SK-N-SH (cell line): ENCODE data around the gene OR6T1. TPM values are rescaled to one million over a fixed set of nuclear protein-coding genes. Genes with fewer than 3 reads are reported as not detected.

ENCODE experiments used
- CTCF ChIA-PET: fragments of 300-600, 350-600 bp; formaldehyde crosslinking; extraction: SDS; loops from one replicate; lab custom pipeline; 2021; lab: Yijun Ruan, JAX
- POLR2A ChIA-PET: fragments of 350-600 bp; sonication (Branson Sonifier 250); formaldehyde crosslinking; extraction: SDS; loops from one replicate; lab custom pipeline; 2020; ENCODE audit warnings: antibody characterized with exemption, inconsistent platforms; lab: Yijun Ruan, JAX
- DNase-seq: peaks from one replicate; pipeline ENCODE4 v3.0.0; 2012
- H2AFZ ChIP-seq: fragments of 200-600 bp; sonication (generic); 2 replicates; pipeline ENCODE4 v1.8.1; 2016; ENCODE audit warnings: antibody characterized with exemption, mild to moderate bottlenecking, low read depth
- H3F3A ChIP-seq: fragments of 200-600 bp; sonication (generic); replicated peaks from 2 replicates; pipeline ENCODE3; 2016; ENCODE audit warnings: antibody characterized with exemption, mild to moderate bottlenecking; ENCODE audit not compliant: insufficient read depth
- H3K27ac ChIP-seq, 2 experiments: fragments of 200-500 bp in 1 of 2; fragments of 200-600 bp in 1 of 2; sonication (Bioruptor generic) in 1 of 2; sonication (generic), shearing (Covaris generic) in 1 of 2; 2 replicates each; pipeline versions ENCODE4 v1.5.1 to v1.6.1; 2014 to 2016; ENCODE audit warnings: low read depth in 2 of 2, inconsistent platforms in 1 of 2, low read length in 1 of 2, mild to moderate bottlenecking in 1 of 2, mixed read lengths in 1 of 2
- H3K27me3 ChIP-seq: fragments of 200-600 bp; sonication (generic), shearing (Covaris generic); 2 replicates; pipeline ENCODE4 v1.6.1; 2016; ENCODE audit warnings: mixed run types; ENCODE audit not compliant: insufficient read depth
- H3K36me3 ChIP-seq, 2 experiments: fragments of 200-500 bp in 1 of 2; fragments of 200-600 bp in 1 of 2; sonication (Bioruptor generic) in 1 of 2; sonication (generic) in 1 of 2; replicated peaks in 1 of 2; 2 replicates each; pipeline versions ENCODE3 to v1.5.1; 2014 to 2016; ENCODE audit warnings: low read length in 1 of 2, mild to moderate bottlenecking in 1 of 2; ENCODE audit not compliant: insufficient read depth in 2 of 2, control insufficient read depth in 1 of 2
- H3K4me1 ChIP-seq, 2 experiments: fragments of 200-500 bp in 1 of 2; fragments of 200-600 bp in 1 of 2; sonication (Bioruptor generic) in 1 of 2; sonication (generic), shearing (Covaris generic) in 1 of 2; 2 replicates each; pipeline versions ENCODE4 v1.5.1 to v1.6.1; 2014 to 2016; ENCODE audit warnings: low read depth in 1 of 2, low read length in 1 of 2, mixed run types in 1 of 2; ENCODE audit not compliant: insufficient read depth in 2 of 2, control insufficient read depth in 1 of 2
- H3K4me2 ChIP-seq: fragments of 200-600 bp; sonication (generic), shearing (Covaris generic); 2 replicates; pipeline ENCODE4 v1.6.1; 2017; ENCODE audit warnings: mixed run types
- H3K4me3 ChIP-seq, 2 experiments: fragments of 200-500 bp in 1 of 2; fragments of 200-600 bp in 1 of 2; sonication (Bioruptor generic) in 1 of 2; sonication (generic), shearing (Covaris generic) in 1 of 2; 2 replicates each; pipeline versions ENCODE4 v1.5.1 to v1.8.1; 2014 to 2016; ENCODE audit warnings: low read depth in 2 of 2, inconsistent platforms in 1 of 2, low read length in 1 of 2, mild to moderate bottlenecking in 1 of 2, mixed read lengths in 1 of 2, moderate library complexity in 1 of 2
- H3K79me2 ChIP-seq: fragments of 200-600 bp; sonication (generic); 2 replicates; pipeline ENCODE4 v1.8.1; 2017; ENCODE audit warnings: mild to moderate bottlenecking; ENCODE audit not compliant: insufficient read depth
- H3K9ac ChIP-seq: fragments of 200-600 bp; sonication (generic); 2 replicates; pipeline ENCODE4 v1.6.1; 2017; ENCODE audit warnings: mixed run types
- H3K9me2 ChIP-seq: fragments of 200-600 bp; sonication (generic); 2 replicates; pipeline ENCODE4 v1.6.1; 2017; ENCODE audit warnings: mixed run types
- H3K9me3 ChIP-seq: fragments of 200-600 bp; sonication (generic); 2 replicates; pipeline ENCODE4 v1.6.1; 2017; ENCODE audit warnings: mixed run types, mild to moderate bottlenecking, moderate library complexity
- H4K20me1 ChIP-seq: fragments of 200-600 bp; sonication (generic); 2 replicates; pipeline ENCODE4 v1.6.1; 2017; ENCODE audit warnings: mild to moderate bottlenecking, mixed run types; ENCODE audit not compliant: insufficient read depth
- CHD2 ChIP-seq: fragments of 150-350 bp; IDR thresholded peaks from 2 replicates; pipeline ENCODE4 v1.6.1; 2018; ENCODE audit warnings: low read length; ENCODE audit not compliant: partially characterized antibody
- EP300 ChIP-seq, 2 experiments: IDR thresholded peaks; 2 replicates each; pipeline versions ENCODE4 v1.4.0 to v1.6.1; 2012; ENCODE audit warnings: borderline replicate concordance in 1 of 2, low read depth in 1 of 2, low read length in 1 of 2
- FOSL2 ChIP-seq: IDR thresholded peaks from 2 replicates; pipeline ENCODE4 v1.4.0; 2012; ENCODE audit warnings: low read depth, mild to moderate bottlenecking, moderate library complexity, borderline replicate concordance
- GABPA ChIP-seq: IDR thresholded peaks from 2 replicates; pipeline ENCODE4 v1.4.0; 2012; ENCODE audit warnings: low read depth, mild to moderate bottlenecking
- GATA2 ChIP-seq: sonication (generic); formaldehyde crosslinking; IDR thresholded peaks from 2 replicates; pipeline ENCODE4 v1.5.0; 2020; ENCODE audit warnings: mild to moderate bottlenecking, missing genetic modification reagents
- JUND ChIP-seq: IDR thresholded peaks from 2 replicates; pipeline ENCODE4 v1.4.0; 2012
- NFIC ChIP-seq: IDR thresholded peaks from 2 replicates; pipeline ENCODE4 v1.4.0; 2012; ENCODE audit warnings: borderline replicate concordance
- NRF1 ChIP-seq: IDR thresholded peaks from 2 replicates; pipeline ENCODE4 v1.6.1; 2012; ENCODE audit warnings: low read depth, mild to moderate bottlenecking, low read length
- RAD21 ChIP-seq: IDR thresholded peaks from 2 replicates; pipeline ENCODE4 v1.6.1; 2012; ENCODE audit warnings: mild to moderate bottlenecking, low read length
- RCOR1 ChIP-seq: fragments of 150-350 bp; IDR thresholded peaks from 2 replicates; pipeline ENCODE4 v1.6.1; 2017; ENCODE audit warnings: antibody characterized with exemption, low read length
- RFX5 ChIP-seq: IDR thresholded peaks from 2 replicates; pipeline ENCODE4 v1.6.1; 2012; ENCODE audit warnings: mild to moderate bottlenecking, improper control_type of control experiment, low read length
- RXRA ChIP-seq: IDR thresholded peaks from 2 replicates; pipeline ENCODE4 v1.4.0; 2012; ENCODE audit warnings: low read depth, mild to moderate bottlenecking, borderline replicate concordance
- SIN3A ChIP-seq: IDR thresholded peaks from 2 replicates; pipeline ENCODE4 v1.6.1; 2012; ENCODE audit warnings: low read depth, mild to moderate bottlenecking, low read length, moderate library complexity, borderline replicate concordance
- TAF1 ChIP-seq: IDR thresholded peaks from 2 replicates; pipeline ENCODE4 v1.6.1; 2012; ENCODE audit warnings: low read depth, mild to moderate bottlenecking, low read length, moderate library complexity, borderline replicate concordance
- TCF12 ChIP-seq: IDR thresholded peaks from 2 replicates; pipeline ENCODE4 v1.4.0; 2012
- TEAD4 ChIP-seq: IDR thresholded peaks from 2 replicates; pipeline ENCODE4 v1.4.0; 2012; ENCODE audit warnings: mild to moderate bottlenecking, borderline replicate concordance; ENCODE audit not compliant: insufficient read depth
- YY1 ChIP-seq: IDR thresholded peaks from 2 replicates; pipeline ENCODE4 v1.4.0; 2012; ENCODE audit warnings: low read depth, mild to moderate bottlenecking
- WGBS: methylation state at CpG from one replicate; pipeline ENCODE4 v1.1.6; 2017; ENCODE audit warnings: low lambda C conversion rate; 5-methylcytosine and 5-hydroxymethylcytosine counted together
- polyA plus RNA-seq, 3 experiments: library from polyadenylated mRNA; depleted of rRNA; stranded (reverse); fragments of >200 nt; gene quantifications; 2 replicates each; pipeline ENCODE4 v1.2.3, GENCODE V29; 2012
- TF ChIP-seq, protein P1 (sequence below): IDR thresholded peaks from 2 replicates; pipeline ENCODE4; 2012
- TF ChIP-seq, protein P2 (sequence below): fragments of 150-350 bp; IDR thresholded peaks from 2 replicates; pipeline ENCODE4 v1.6.1; 2016; ENCODE audit warnings: mild to moderate bottlenecking, low read depth, low read length
- TF ChIP-seq, protein P3 (sequence below): IDR thresholded peaks from 2 replicates; pipeline ENCODE4 v1.4.0; 2012; ENCODE audit warnings: low read depth
- TF ChIP-seq, protein P4 (sequence below): IDR thresholded peaks from 2 replicates; pipeline ENCODE4 v1.4.0; 2012; ENCODE audit warnings: low read depth, borderline replicate concordance

OR6T1 gene
- polyA plus RNA-seq, 1 of the 3 experiments (the other 2 are of a cell fraction): not detected

DNA sequence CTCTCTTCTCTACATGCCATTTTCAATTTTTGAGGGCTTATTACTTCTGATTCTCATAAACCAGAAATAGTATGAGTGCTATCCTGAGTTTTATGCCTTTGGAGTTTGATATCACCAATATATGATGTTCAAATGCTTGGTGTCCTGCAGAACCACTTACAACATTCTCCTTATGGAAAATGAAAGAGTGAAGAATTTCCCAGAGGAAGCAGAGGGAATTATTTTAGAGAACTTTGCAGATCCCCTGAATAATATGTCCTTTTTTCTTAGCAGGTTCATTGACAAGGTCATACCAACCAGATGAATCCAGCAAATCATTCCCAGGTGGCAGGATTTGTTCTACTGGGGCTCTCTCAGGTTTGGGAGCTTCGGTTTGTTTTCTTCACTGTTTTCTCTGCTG, 4.3 kb downstream of the OR6T1 start, which contains the start of gene OR4D5:
Gene OR4D5 (plus strand): TSS at position 301 of the 400 bp plus-strand sequence. CDS start 0 bp downstream, at position 301.
- Histone ChIP-seq H3F3A (no peaks in the 10 kb centered on the region), H3K4me3 (no peak within 1 kb of the TSS), H3K9me3 (no peaks in the 10 kb centered on the region), H3K4me2 (no peak within 1 kb of the TSS), H3K27ac (no peak within 1 kb of the TSS), H3K9ac (no peak within 1 kb of the TSS), H3K79me2 (no peaks in the 10 kb centered on the region), H4K20me1 (no peaks in the 10 kb centered on the region), H3K4me1 (no peaks in the 10 kb centered on the region), H3K9me2 (no peaks in the 10 kb centered on the region), H2AFZ (no peak within 1 kb of the TSS), H3K27me3 (no peaks in the 10 kb centered on the region; the same call in 1 of the 2 replicates), H3K36me3 (no peaks in the 10 kb centered on the region)
- no peak for TF ChIP-seq TCF12
- TF ChIP-seq EP300 (IDR thresholded peaks at IDR 0.05; ENCODE audit: borderline replicate concordance in 1 of 2, low read depth in 1 of 2, low read length in 1 of 2): no peak
- TF ChIP-seq RCOR1: no peak
- TF ChIP-seq TEAD4: no peak
- TF ChIP-seq RFX5: no peak
- TF ChIP-seq, protein P1, sequence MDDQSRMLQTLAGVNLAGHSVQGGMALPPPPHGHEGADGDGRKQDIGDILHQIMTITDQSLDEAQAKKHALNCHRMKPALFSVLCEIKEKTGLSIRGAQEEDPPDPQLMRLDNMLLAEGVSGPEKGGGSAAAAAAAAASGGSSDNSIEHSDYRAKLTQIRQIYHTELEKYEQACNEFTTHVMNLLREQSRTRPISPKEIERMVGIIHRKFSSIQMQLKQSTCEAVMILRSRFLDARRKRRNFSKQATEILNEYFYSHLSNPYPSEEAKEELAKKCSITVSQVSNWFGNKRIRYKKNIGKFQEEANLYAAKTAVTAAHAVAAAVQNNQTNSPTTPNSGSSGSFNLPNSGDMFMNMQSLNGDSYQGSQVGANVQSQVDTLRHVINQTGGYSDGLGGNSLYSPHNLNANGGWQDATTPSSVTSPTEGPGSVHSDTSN: no peak
- no peak for TF ChIP-seq JUND
- TF ChIP-seq, protein P2, sequence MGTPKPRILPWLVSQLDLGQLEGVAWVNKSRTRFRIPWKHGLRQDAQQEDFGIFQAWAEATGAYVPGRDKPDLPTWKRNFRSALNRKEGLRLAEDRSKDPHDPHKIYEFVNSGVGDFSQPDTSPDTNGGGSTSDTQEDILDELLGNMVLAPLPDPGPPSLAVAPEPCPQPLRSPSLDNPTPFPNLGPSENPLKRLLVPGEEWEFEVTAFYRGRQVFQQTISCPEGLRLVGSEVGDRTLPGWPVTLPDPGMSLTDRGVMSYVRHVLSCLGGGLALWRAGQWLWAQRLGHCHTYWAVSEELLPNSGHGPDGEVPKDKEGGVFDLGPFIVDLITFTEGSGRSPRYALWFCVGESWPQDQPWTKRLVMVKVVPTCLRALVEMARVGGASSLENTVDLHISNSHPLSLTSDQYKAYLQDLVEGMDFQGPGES: no peak
- TF ChIP-seq YY1: no peak
- no peak for TF ChIP-seq RXRA
- TF ChIP-seq GATA2 (CRISPR knock-in tag): no peak
- no peak for TF ChIP-seq CHD2
- no peak for TF ChIP-seq FOSL2
- no peak for TF ChIP-seq GABPA
- TF ChIP-seq NRF1: no peak
- no peak for TF ChIP-seq SIN3A
- WGBS: 5% methylated on average over 1 of the region's 1 CpG
- ChIA-PET CTCF (no interaction called here), POLR2A (no interaction called here)
- no peak for DNase-seq

DNA sequence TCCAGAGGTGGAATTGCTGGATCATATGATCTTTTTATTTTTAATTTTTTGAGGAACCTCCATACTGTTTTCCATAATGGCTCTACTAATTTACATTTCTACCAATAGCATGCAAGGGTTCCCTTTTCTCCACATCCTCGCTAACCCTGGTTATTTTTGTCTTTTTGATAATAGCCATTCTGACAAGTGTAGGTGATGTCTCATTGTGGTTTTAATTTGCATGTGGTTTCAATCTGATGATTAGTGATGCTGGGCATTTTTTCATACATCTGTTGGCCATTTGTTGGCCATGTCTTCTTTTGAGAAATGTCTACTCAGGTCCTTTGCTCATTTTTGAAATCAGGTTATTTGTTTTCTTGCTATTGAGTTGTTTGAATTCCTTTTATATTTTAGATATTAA, 19.6 kb downstream of the OR6T1 start:
- 0% methylated on average over 1 of the region's 1 CpG for whole genome bisulfite sequencing
- DNase-seq: no peak
- Histone ChIP-seq H3K27ac (no peak overlapping the region), H3K9me2 (no peaks in the 10 kb centered on the region), H3K27me3 (no peaks in the 10 kb centered on the region), H2AFZ (no peak overlapping the region), H3K4me1 (no peaks in the 10 kb centered on the region), H4K20me1 (no peaks in the 10 kb centered on the region), H3K4me3 (no peak overlapping the region), H3F3A (no peaks in the 10 kb centered on the region), H3K4me2 (no peak overlapping the region), H3K9me3 (no peaks in the 10 kb centered on the region), H3K79me2 (no peaks in the 10 kb centered on the region), H3K36me3 (no peaks in the 10 kb centered on the region), H3K9ac (no peak overlapping the region)
- ChIA-PET POLR2A (no interaction called here), CTCF (no interaction called here)
- TF ChIP-seq NFIC (no peak), RCOR1 (no peak), GABPA (no peak), RAD21 (no peak), FOSL2 (no peak), SIN3A (no peak), RXRA (no peak), GATA2 (CRISPR knock-in tag) (no peak), TAF1 (no peak)
- TF ChIP-seq, protein P3, sequence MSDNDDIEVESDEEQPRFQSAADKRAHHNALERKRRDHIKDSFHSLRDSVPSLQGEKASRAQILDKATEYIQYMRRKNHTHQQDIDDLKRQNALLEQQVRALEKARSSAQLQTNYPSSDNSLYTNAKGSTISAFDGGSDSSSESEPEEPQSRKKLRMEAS: no peak
- TF ChIP-seq, protein P1: no peak
- TF ChIP-seq, protein P4, sequence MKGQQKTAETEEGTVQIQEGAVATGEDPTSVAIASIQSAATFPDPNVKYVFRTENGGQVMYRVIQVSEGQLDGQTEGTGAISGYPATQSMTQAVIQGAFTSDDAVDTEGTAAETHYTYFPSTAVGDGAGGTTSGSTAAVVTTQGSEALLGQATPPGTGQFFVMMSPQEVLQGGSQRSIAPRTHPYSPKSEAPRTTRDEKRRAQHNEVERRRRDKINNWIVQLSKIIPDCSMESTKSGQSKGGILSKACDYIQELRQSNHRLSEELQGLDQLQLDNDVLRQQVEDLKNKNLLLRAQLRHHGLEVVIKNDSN: no peak
